ENCODE data around the gene ID4. TPM values are rescaled to one million over a fixed set of nuclear protein-coding genes. Genes with fewer than 3 reads are reported as not detected.

Gene ID4
- total RNA-seq, 1 donor, result 29.7 TPM

DNA sequence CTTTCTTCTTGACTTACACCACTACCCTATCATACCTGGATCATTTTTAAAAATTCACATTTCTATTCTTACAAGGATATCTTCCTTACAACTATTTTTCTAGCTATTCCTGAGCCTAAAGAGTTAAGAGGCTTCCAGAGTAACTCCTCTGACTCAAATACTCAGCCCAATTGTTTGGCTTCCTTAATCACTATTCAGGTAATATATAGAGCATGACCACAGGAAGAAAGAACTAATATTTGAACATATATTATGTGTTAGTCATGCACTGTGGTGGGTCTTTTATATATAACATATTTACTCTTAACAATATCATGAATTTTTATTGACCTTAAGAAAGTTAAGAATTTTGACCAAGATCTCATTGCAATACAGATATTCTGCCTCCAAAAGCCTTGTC, 42.0 kb upstream of the ID4 start:
- H2AFZ ChIP-seq (ENCODE audit: low read length), result no peak overlapping the region
- no peaks in the 10 kb centered on the region for H3K9me3 ChIP-seq (ENCODE audit: low read depth, low read length)
- H3K4me3 ChIP-seq (ENCODE audit: insufficient read depth, low read length), result no peak overlapping the region
- H3K27me3 ChIP-seq (ENCODE audit: insufficient read depth, low read length), result no peaks in the 10 kb centered on the region
- H3K27ac ChIP-seq (ENCODE audit: low read depth, low read length), result no peak overlapping the region
- no peaks in the 10 kb centered on the region for H4K20me1 ChIP-seq (ENCODE audit: insufficient read depth, low read length)
- peaks cover 4% of the 10 kb centered on the region for H3K4me1 ChIP-seq (ENCODE audit: insufficient read depth, low read length)
- DNase-seq (ENCODE audit: insufficient read length, low spot score, missing footprints), result no peak
- no peaks in the 10 kb centered on the region for H3K79me2 ChIP-seq (ENCODE audit: insufficient read depth, low read length)
- no peaks in the 10 kb centered on the region for H3K36me3 ChIP-seq (ENCODE audit: insufficient read depth, low read length)
- TF ChIP-seq, protein P1, sequence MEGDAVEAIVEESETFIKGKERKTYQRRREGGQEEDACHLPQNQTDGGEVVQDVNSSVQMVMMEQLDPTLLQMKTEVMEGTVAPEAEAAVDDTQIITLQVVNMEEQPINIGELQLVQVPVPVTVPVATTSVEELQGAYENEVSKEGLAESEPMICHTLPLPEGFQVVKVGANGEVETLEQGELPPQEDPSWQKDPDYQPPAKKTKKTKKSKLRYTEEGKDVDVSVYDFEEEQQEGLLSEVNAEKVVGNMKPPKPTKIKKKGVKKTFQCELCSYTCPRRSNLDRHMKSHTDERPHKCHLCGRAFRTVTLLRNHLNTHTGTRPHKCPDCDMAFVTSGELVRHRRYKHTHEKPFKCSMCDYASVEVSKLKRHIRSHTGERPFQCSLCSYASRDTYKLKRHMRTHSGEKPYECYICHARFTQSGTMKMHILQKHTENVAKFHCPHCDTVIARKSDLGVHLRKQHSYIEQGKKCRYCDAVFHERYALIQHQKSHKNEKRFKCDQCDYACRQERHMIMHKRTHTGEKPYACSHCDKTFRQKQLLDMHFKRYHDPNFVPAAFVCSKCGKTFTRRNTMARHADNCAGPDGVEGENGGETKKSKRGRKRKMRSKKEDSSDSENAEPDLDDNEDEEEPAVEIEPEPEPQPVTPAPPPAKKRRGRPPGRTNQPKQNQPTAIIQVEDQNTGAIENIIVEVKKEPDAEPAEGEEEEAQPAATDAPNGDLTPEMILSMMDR (IDR thresholded peaks at IDR 0.05; ENCODE audit: extremely low read depth, low read depth, low read length), result no peak
- H3K4me2 ChIP-seq (ENCODE audit: insufficient read depth, low read length), result no peak overlapping the region

GRCh38 chr6:19796452-19796851, 40.7 kb upstream of the ID4 start:
- Histone ChIP-seq H3K36me3 (ENCODE audit: insufficient read depth, low read length) (no peaks in the 10 kb centered on the region), H3K27me3 (ENCODE audit: insufficient read depth, low read length) (no peaks in the 10 kb centered on the region), H3K4me3 (ENCODE audit: insufficient read depth, low read length) (no peak overlapping the region), H4K20me1 (ENCODE audit: insufficient read depth, low read length) (no peaks in the 10 kb centered on the region), H3K4me2 (ENCODE audit: insufficient read depth, low read length) (no peak overlapping the region), H3K27ac (ENCODE audit: low read depth, low read length) (no peak overlapping the region), H3K4me1 (ENCODE audit: insufficient read depth, low read length) (peaks cover 4% of the 10 kb centered on the region), H3K79me2 (ENCODE audit: insufficient read depth, low read length) (no peaks in the 10 kb centered on the region), H3K9me3 (ENCODE audit: low read depth, low read length) (no peaks in the 10 kb centered on the region), H2AFZ (ENCODE audit: low read length) (no peak overlapping the region)
- no peak for DNase-seq (ENCODE audit: insufficient read length, low spot score, missing footprints)
- TF ChIP-seq, protein P1 (IDR thresholded peaks at IDR 0.05; ENCODE audit: extremely low read depth, low read depth, low read length), result no peak

- Histone ChIP-seq H3K79me2 (ENCODE audit: insufficient read depth, low read length) (no peaks in the 10 kb centered on the region), H3K4me1 (ENCODE audit: insufficient read depth, low read length) (peaks cover 11% of the 10 kb centered on the region), H4K20me1 (ENCODE audit: insufficient read depth, low read length) (no peaks in the 10 kb centered on the region), H3K4me2 (ENCODE audit: insufficient read depth, low read length) (no peak overlapping the region), H3K4me3 (ENCODE audit: insufficient read depth, low read length) (no peak overlapping the region), H3K9me3 (ENCODE audit: low read depth, low read length) (no peaks in the 10 kb centered on the region), H2AFZ (ENCODE audit: low read length) (no peak overlapping the region), H3K36me3 (ENCODE audit: insufficient read depth, low read length) (no peaks in the 10 kb centered on the region), H3K27me3 (ENCODE audit: insufficient read depth, low read length) (no peaks in the 10 kb centered on the region), H3K27ac (ENCODE audit: low read depth, low read length) (no peak overlapping the region)
- DNase-seq (ENCODE audit: insufficient read length, low spot score, missing footprints), result no peak
- TF ChIP-seq, protein P1 (IDR thresholded peaks at IDR 0.05; ENCODE audit: extremely low read depth, low read depth, low read length), result no peak
These were observed 38.8 kb upstream of the ID4 start for GRCh38 chr6:19798362-19798761.

DNA sequence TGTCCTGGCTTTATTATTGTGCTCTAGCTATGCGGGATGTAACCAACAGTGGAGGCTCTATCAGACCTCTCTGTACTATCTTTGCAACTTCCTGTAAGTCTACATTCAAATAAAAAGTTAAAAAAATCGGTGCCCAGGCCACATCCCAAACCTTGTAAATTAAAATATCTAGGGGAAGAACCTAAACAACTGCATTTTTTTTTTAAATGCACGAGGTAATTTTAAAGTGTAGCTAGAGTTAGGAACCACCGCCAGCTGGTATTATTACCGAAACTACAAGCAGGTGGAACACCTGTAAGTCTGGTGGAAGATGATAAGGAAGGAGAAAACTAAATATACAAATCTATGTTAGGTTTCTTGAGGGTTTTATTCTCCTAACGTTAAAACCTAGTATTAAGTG, 34.5 kb upstream of the ID4 start:
- TF ChIP-seq, protein P1 (IDR thresholded peaks at IDR 0.05; ENCODE audit: extremely low read depth, low read depth, low read length), result no peak
- no peaks in the 10 kb centered on the region for H3K9me3 ChIP-seq (ENCODE audit: low read depth, low read length)
- no peaks in the 10 kb centered on the region for H3K27me3 ChIP-seq (ENCODE audit: insufficient read depth, low read length)
- H3K4me2 ChIP-seq (ENCODE audit: insufficient read depth, low read length), result no peak overlapping the region
- H3K27ac ChIP-seq (ENCODE audit: low read depth, low read length), result peak overlapping the region; percentile 99
- no peak overlapping the region for H3K4me3 ChIP-seq (ENCODE audit: insufficient read depth, low read length)
- DNase-seq (ENCODE audit: insufficient read length, low spot score, missing footprints), result peak; percentile 25
- H3K36me3 ChIP-seq (ENCODE audit: insufficient read depth, low read length), result no peaks in the 10 kb centered on the region
- H3K4me1 ChIP-seq (ENCODE audit: insufficient read depth, low read length), result peaks cover 20% of the 10 kb centered on the region
- no peaks in the 10 kb centered on the region for H4K20me1 ChIP-seq (ENCODE audit: insufficient read depth, low read length)
- H3K79me2 ChIP-seq (ENCODE audit: insufficient read depth, low read length), result no peaks in the 10 kb centered on the region
- peak overlapping the region; percentile 27 for H2AFZ ChIP-seq (ENCODE audit: low read length)

All from osteoblast (primary cell).